B cell (primary cell): ENCODE results near the gene RPL28. TPM values are rescaled to one million over a fixed set of nuclear protein-coding genes. Genes with fewer than 3 reads are reported as not detected.

Source experiments
- ATAC-seq: fragments of 200-7000 bp; cut with Tn5 transposase; one replicate; pipeline ENCODE4 v1.10.0; 2021; ENCODE audit warnings: low read depth, mild to moderate bottlenecking, moderate number of reproducible peaks, moderate library complexity
- CTCF ChIA-PET: fragments of 350-600 bp; sonication (Branson Sonifier 250); formaldehyde crosslinking; loops from one replicate; lab custom pipeline; 2021; ENCODE audit warnings: antibody characterized with exemption, inconsistent platforms; lab: Charles Lee
- POLR2A ChIA-PET: fragments of 350-600 bp; sonication (Branson Sonifier 250); formaldehyde crosslinking; loops from one replicate; lab custom pipeline; 2021; ENCODE audit warnings: antibody characterized with exemption; lab: Charles Lee
- DNase-seq: peaks from one replicate; pipeline ENCODE4 v3.0.0; 2013
- H2AFZ ChIP-seq: 2 replicates; pipeline ENCODE4 v1.6.1; 2012; ENCODE audit warnings: mild to moderate bottlenecking, low read depth, low read length; ENCODE audit not compliant: insufficient read depth, poor library complexity, severe bottlenecking
- H3K27ac ChIP-seq, 2 donors: 1 replicate in 1 of 2; 2 replicates in 1 of 2; pipeline ENCODE4 v1.5.1; 2012 to 2013; ENCODE audit warnings: low read length in 2 of 2, mild to moderate bottlenecking in 2 of 2, moderate library complexity in 1 of 2
- H3K27me3 ChIP-seq, 4 experiments: fragments of 200-600 bp in 1 of 4; sonication (generic) in 1 of 4; replicated peaks in 1 of 4; 1 replicate in 2 of 4; 2 replicates in 2 of 4; pipeline versions ENCODE4 v1.6.1 to v1.7.0; 2013 to 2016; ENCODE audit warnings: low read length in 3 of 4, mild to moderate bottlenecking in 2 of 4, mixed read lengths in 1 of 4, moderate library complexity in 1 of 4; ENCODE audit not compliant: insufficient read depth in 4 of 4, control insufficient read depth in 3 of 4; ENCODE audit errors: control extremely low read depth in 1 of 4
- H3K36me3 ChIP-seq, 2 experiments: replicated peaks in 1 of 2; 1 replicate in 1 of 2; 2 replicates in 1 of 2; pipeline versions ENCODE4 v1.6.1 to v1.7.1; 2013; ENCODE audit warnings: low read length in 1 of 2; ENCODE audit not compliant: insufficient read depth in 2 of 2, control insufficient read depth in 1 of 2; ENCODE audit errors: control extremely low read depth in 1 of 2, extremely low read depth in 1 of 2
- H3K4me1 ChIP-seq, 2 donors: fragments of 200-600 bp in 1 of 2; sonication (generic) in 1 of 2; 1 replicate in 1 of 2; 2 replicates in 1 of 2; pipeline versions ENCODE4 v1.5.1 to v1.6.1; 2013 to 2017; ENCODE audit warnings: low read length in 2 of 2; ENCODE audit not compliant: control insufficient read depth in 2 of 2, insufficient read depth in 2 of 2
- H3K4me2 ChIP-seq: replicated peaks from 2 replicates; pipeline ENCODE3; 2012; ENCODE audit warnings: mild to moderate bottlenecking, low read depth, low read length; ENCODE audit not compliant: poor library complexity, severe bottlenecking
- H3K4me3 ChIP-seq, 5 experiments: fragments of 200-600 bp in 1 of 5; sonication (generic) in 1 of 5; 1 replicate in 3 of 5; 2 replicates in 2 of 5; pipeline versions ENCODE4 v1.5.1 to v1.7.0; 2011 to 2016; ENCODE audit warnings: low read length in 4 of 5, mild to moderate bottlenecking in 4 of 5, low read depth in 2 of 5, control low read depth in 1 of 5, moderate library complexity in 1 of 5; ENCODE audit not compliant: insufficient read depth in 1 of 5; ENCODE audit errors: control extremely low read depth in 1 of 5, extremely low read depth in 1 of 5
- H3K79me2 ChIP-seq: fragments of 200-600 bp; sonication (generic); one replicate; pipeline ENCODE4 v1.6.0; 2016; ENCODE audit warnings: low read length; ENCODE audit not compliant: control insufficient read depth, insufficient read depth
- H3K9ac ChIP-seq: fragments of 200-600 bp; sonication (generic); 2 replicates; pipeline ENCODE4 v1.6.1; 2017; ENCODE audit warnings: mild to moderate bottlenecking, low read length, moderate library complexity
- H3K9me3 ChIP-seq, 3 donors: one replicate each; pipeline versions ENCODE4 v1.6.1 to v1.7.1; 2013; ENCODE audit warnings: low read length in 2 of 3; ENCODE audit not compliant: control insufficient read depth in 2 of 3, insufficient read depth in 1 of 3; ENCODE audit errors: control extremely low read depth in 1 of 3
- H4K20me1 ChIP-seq: 2 replicates; pipeline ENCODE4 v1.6.0; 2012; ENCODE audit warnings: mild to moderate bottlenecking, low read length; ENCODE audit not compliant: insufficient read depth, control insufficient read depth, poor library complexity, severe bottlenecking
- H3K27ac Mint-ChIP-seq: one replicate; pipeline ENCODE4 v1.8.0; 2021; ENCODE audit warnings: mixed read lengths
- H3K27me3 Mint-ChIP-seq: one replicate; pipeline ENCODE4 v1.8.0; 2021; ENCODE audit warnings: mixed read lengths
- H3K4me1 Mint-ChIP-seq: one replicate; pipeline ENCODE4 v1.8.0; 2021; ENCODE audit warnings: mixed read lengths
- H3K4me3 Mint-ChIP-seq: one replicate; pipeline ENCODE4 v1.8.0; 2021; ENCODE audit warnings: mixed read lengths
- H3K9me3 Mint-ChIP-seq: one replicate; pipeline ENCODE4 v1.8.0; 2022; ENCODE audit warnings: mixed read lengths; ENCODE audit not compliant: insufficient read depth
- EZH2 ChIP-seq: IDR thresholded peaks from 2 replicates; pipeline ENCODE4 v1.6.1; 2012; ENCODE audit warnings: borderline replicate concordance, low read depth, mild to moderate bottlenecking, moderate library complexity, low read length; ENCODE audit not compliant: insufficient read depth, poor library complexity, severe bottlenecking
- WGBS: methylation state at CpG from one replicate; pipeline ENCODE4 v1.1.5; 2013; ENCODE audit warnings: missing lambda C conversion rate; ENCODE audit not compliant: insufficient coverage; 5-methylcytosine and 5-hydroxymethylcytosine counted together
- intact Hi-C: fragments of 100-400 bp; cut with micrococcal nuclease; formaldehyde crosslinking; loops from one replicate; pipeline ENCODE4 v1.10.0; 2022
- polyA plus RNA-seq: library from polyadenylated mRNA; depleted of rRNA; stranded (reverse); fragments of >200 nt; gene quantifications from 2 replicates; pipeline ENCODE4 v1.2.3, GENCODE V29; 2012
- total RNA-seq, 2 donors: library from RNA; stranded (reverse); fragments of 120-200 nt in 1 of 2; gene quantifications; 1 replicate in 1 of 2; 2 replicates in 1 of 2; pipeline versions ENCODE4 v1.2.3 to v1.2.4, GENCODE V29; 2013 to 2022

RPL28 gene
- total and polyA plus RNA-seq, 2 donors (not counting 1 experiment from before 2014, with no cell fraction given), result 2,578 to 4,661 TPM

- Histone ChIP-seq H3K4me3 (peak overlapping the region in 2 of 5 experiments; percentile 28 to 40), H2AFZ (peak overlapping the region; percentile 51), H3K27ac (no peak overlapping the region), H3K36me3 (peaks cover 0 to 2% of the 10 kb centered on the region in 2 experiments), H3K79me2 (no peaks in the 10 kb centered on the region), H3K9ac (peak overlapping the region; percentile 53), H3K4me1 (peaks cover 15 to 17% of the 10 kb centered on the region in 2 donors), H3K9me3 (peaks cover 0 to 15% (median 0%) of the 10 kb centered on the region in 3 donors), H3K4me2 (peak overlapping the region; percentile 81), H4K20me1 (no peaks in the 10 kb centered on the region), H3K27me3 (peaks cover 0 to 36% (median 12%) of the 10 kb centered on the region in 4 experiments)
- ChIA-PET POLR2A (interaction anchor here (0.6 kb wide), 1 partner anchor 136 kb away, joined by 8 read pairs; no protein-coding TSS in a partner anchor), CTCF (interaction anchor here (1.2 kb wide), 1 partner anchor 198 kb away, joined by 6 read pairs; no protein-coding TSS in a partner anchor)
- 7% methylated on average over 48 of the region's 57 CpGs for WGBS
- ATAC-seq (no peak), DNase-seq (peak; percentile 71)
- Mint-ChIP-seq H3K27me3 (peaks cover 18% of the 10 kb centered on the region), H3K9me3 (no peaks in the 10 kb centered on the region), H3K4me1 (peaks cover 13% of the 10 kb centered on the region), H3K27ac (peak overlapping the region; percentile 59), H3K4me3 (peak overlapping the region; percentile 66)
- TF ChIP-seq EZH2, result no peak
- intact Hi-C loops, result no loop called here
These were observed 66.4 kb downstream of the RPL28 start for GRCh38 chr19:55451965-55452748.

Other genes with a start within 250 kb of the RPL28 start
- not detected in 2 replicates for gene TNNT1, start 236.7 kb upstream of the RPL28 start, total RNA-seq
- gene TNNT1, start 236.7 kb upstream of the RPL28 start, polyA plus RNA-seq, result not detected in 2 replicates
- gene TNNI3, start 228.2 kb upstream of the RPL28 start, total RNA-seq, result not detected in 2 replicates
- not detected in 2 replicates for gene TNNI3, start 228.2 kb upstream of the RPL28 start, polyA plus RNA-seq
- gene DNAAF3, start 219.3 kb upstream of the RPL28 start, total RNA-seq, result not detected in 2 replicates
- gene DNAAF3, start 219.3 kb upstream of the RPL28 start, polyA plus RNA-seq, result not detected in 2 replicates
- 0.94 and 1.2 TPM in 2 replicates for gene SYT5, start 205.6 kb upstream of the RPL28 start, total RNA-seq
- gene SYT5, start 205.6 kb upstream of the RPL28 start, polyA plus RNA-seq, result 0.27 and 1.5 TPM in 2 replicates
- not detected in 2 replicates for gene PTPRH, start 176.4 kb upstream of the RPL28 start, total RNA-seq
- not detected in 2 replicates for gene PTPRH, start 176.4 kb upstream of the RPL28 start, polyA plus RNA-seq
- gene TMEM86B, start 157.2 kb upstream of the RPL28 start, total RNA-seq, result 19.4 and 20.7 TPM in 2 replicates
- gene TMEM86B, start 157.2 kb upstream of the RPL28 start, polyA plus RNA-seq, result 13.6 and 14.5 TPM in 2 replicates
- gene PPP6R1, start 126.9 kb upstream of the RPL28 start, total RNA-seq, result 193 and 195 TPM in 2 replicates
- gene PPP6R1, start 126.9 kb upstream of the RPL28 start, polyA plus RNA-seq, result 122 and 125 TPM in 2 replicates
- gene HSPBP1, start 105.8 kb upstream of the RPL28 start, total RNA-seq, result 15.6 and 18.2 TPM in 2 replicates
- gene HSPBP1, start 105.8 kb upstream of the RPL28 start, polyA plus RNA-seq, result 18.9 and 19.0 TPM in 2 replicates
- 0.94 and 1.7 TPM in 2 replicates for gene BRSK1, start 101.9 kb upstream of the RPL28 start, total RNA-seq
- gene BRSK1, start 101.9 kb upstream of the RPL28 start, polyA plus RNA-seq, result 1.4 and 4.0 TPM in 2 replicates
- gene TMEM150B, start 60.6 kb upstream of the RPL28 start, total RNA-seq, result not detected in 2 replicates
- gene TMEM150B, start 60.6 kb upstream of the RPL28 start, polyA plus RNA-seq, result 1.4 TPM in 1 of 2 replicates, not detected in the other
- 19.6 and 22.2 TPM in 2 replicates for gene KMT5C, start 46.1 kb upstream of the RPL28 start, total RNA-seq
- 23.6 and 37.8 TPM in 2 replicates for gene KMT5C, start 46.1 kb upstream of the RPL28 start, polyA plus RNA-seq
- gene COX6B2, start 31.2 kb upstream of the RPL28 start, total RNA-seq, result not detected in 2 replicates
- gene COX6B2, start 31.2 kb upstream of the RPL28 start, polyA plus RNA-seq, result 0.07 TPM in 1 of 2 replicates, not detected in the other
- gene GARIN5B, start 22.7 kb upstream of the RPL28 start, total RNA-seq, result not detected in 2 replicates
- not detected in 2 replicates for gene GARIN5B, start 22.7 kb upstream of the RPL28 start, polyA plus RNA-seq
- not detected in 2 replicates for gene IL11, start 15.5 kb upstream of the RPL28 start, total RNA-seq
- 0.13 TPM in 1 of 2 replicates, not detected in the other for gene IL11, start 15.5 kb upstream of the RPL28 start, polyA plus RNA-seq
- gene TMEM190, start 9.1 kb upstream of the RPL28 start, total RNA-seq, result not detected in 2 replicates
- gene TMEM190, start 9.1 kb upstream of the RPL28 start, polyA plus RNA-seq, result not detected in 2 replicates
- gene TMEM238, start 1.6 kb upstream of the RPL28 start, total RNA-seq, result 4.3 and 4.7 TPM in 2 replicates
- gene TMEM238, start 1.6 kb upstream of the RPL28 start, polyA plus RNA-seq, result 0.76 and 2.7 TPM in 2 replicates
- 20.6 and 29.0 TPM in 2 replicates for gene UBE2S, start 21.9 kb downstream of the RPL28 start, total RNA-seq
- gene UBE2S, start 21.9 kb downstream of the RPL28 start, polyA plus RNA-seq, result 50.0 and 72.7 TPM in 2 replicates
- gene SHISA7, start 57.4 kb downstream of the RPL28 start, total RNA-seq, result not detected in 2 replicates
- 0.06 TPM in 1 of 2 replicates, not detected in the other for gene SHISA7, start 57.4 kb downstream of the RPL28 start, polyA plus RNA-seq
- 10.0 and 11.1 TPM in 2 replicates for gene ISOC2, start 75.7 kb downstream of the RPL28 start, total RNA-seq
- 13.5 and 27.6 TPM in 2 replicates for gene ISOC2, start 75.7 kb downstream of the RPL28 start, polyA plus RNA-seq
- gene C19orf85, start 78.8 kb downstream of the RPL28 start, total RNA-seq, result not detected in 2 replicates
- not detected in 2 replicates for gene C19orf85, start 78.8 kb downstream of the RPL28 start, polyA plus RNA-seq
- gene ZNF628, start 90.7 kb downstream of the RPL28 start, total RNA-seq, result 13.3 and 15.5 TPM in 2 replicates
- 18.3 and 28.6 TPM in 2 replicates for gene ZNF628, start 90.7 kb downstream of the RPL28 start, polyA plus RNA-seq
- 10.7 and 12.6 TPM in 2 replicates for gene NAT14, start 99.3 kb downstream of the RPL28 start, total RNA-seq
- gene NAT14, start 99.3 kb downstream of the RPL28 start, polyA plus RNA-seq, result 15.1 and 23.2 TPM in 2 replicates
- gene SSC5D, start 102.5 kb downstream of the RPL28 start, total RNA-seq, result 0.44 and 0.58 TPM in 2 replicates
- 0.22 and 0.46 TPM in 2 replicates for gene SSC5D, start 102.5 kb downstream of the RPL28 start, polyA plus RNA-seq
- gene SBK2, start 151.2 kb downstream of the RPL28 start, total RNA-seq, result not detected in 2 replicates
- gene SBK2, start 151.2 kb downstream of the RPL28 start, polyA plus RNA-seq, result not detected in 2 replicates
- not detected in 2 replicates for gene SBK3, start 159.6 kb downstream of the RPL28 start, total RNA-seq
- gene SBK3, start 159.6 kb downstream of the RPL28 start, polyA plus RNA-seq, result not detected in 2 replicates
- gene ZNF579, start 194.9 kb downstream of the RPL28 start, total RNA-seq, result 10.3 and 10.8 TPM in 2 replicates
- 3.7 and 6.7 TPM in 2 replicates for gene ZNF579, start 194.9 kb downstream of the RPL28 start, polyA plus RNA-seq
- gene FIZ1, start 213.6 kb downstream of the RPL28 start, total RNA-seq, result 21.4 and 26.4 TPM in 2 replicates
- gene FIZ1, start 213.6 kb downstream of the RPL28 start, polyA plus RNA-seq, result 7.4 and 8.0 TPM in 2 replicates
- 21.2 and 23.8 TPM in 2 replicates for gene ZNF524, start 214.4 kb downstream of the RPL28 start, total RNA-seq
- 18.0 and 27.4 TPM in 2 replicates for gene ZNF524, start 214.4 kb downstream of the RPL28 start, polyA plus RNA-seq
- 22.7 TPM in 2 replicates for gene ZNF865, start 219.7 kb downstream of the RPL28 start, total RNA-seq
- gene ZNF865, start 219.7 kb downstream of the RPL28 start, polyA plus RNA-seq, result 9.9 and 11.3 TPM in 2 replicates
- 9.7 and 11.5 TPM in 2 replicates for gene ZNF784, start 238.6 kb downstream of the RPL28 start, total RNA-seq
- 9.2 and 13.3 TPM in 2 replicates for gene ZNF784, start 238.6 kb downstream of the RPL28 start, polyA plus RNA-seq